Parathyroid adenoma (tissue), 2 donors: ENCODE results near the gene PPP4R4.

Experiments used
- H2AFZ ChIP-seq: fragments of 300-600 bp; sonication (generic); one replicate; pipeline ENCODE4 v1.7.0; 2017; ENCODE audit warnings: antibody characterized with exemption, mild to moderate bottlenecking
- H3K27ac ChIP-seq: fragments of 300-600 bp; sonication (generic); one replicate; pipeline ENCODE4 v1.7.0; 2017
- H3K27me3 ChIP-seq: fragments of 300-600 bp; sonication (generic); one replicate; pipeline ENCODE4 v1.7.0; 2017; ENCODE audit warnings: low read length; ENCODE audit not compliant: control insufficient read depth, insufficient read depth
- H3K36me3 ChIP-seq: fragments of 300-600 bp; sonication (generic); one replicate; pipeline ENCODE4 v1.7.0; 2017; ENCODE audit warnings: low read length; ENCODE audit not compliant: control insufficient read depth, insufficient read depth
- H3K4me1 ChIP-seq: fragments of 300-600 bp; sonication (generic); one replicate; pipeline ENCODE4 v1.7.0; 2017; ENCODE audit warnings: control low read depth
- H3K4me2 ChIP-seq: fragments of 300-600 bp; sonication (generic); one replicate; pipeline ENCODE4 v1.7.0; 2017; ENCODE audit warnings: low read length
- H3K4me3 ChIP-seq: fragments of 300-600 bp; sonication (generic); one replicate; pipeline ENCODE4 v1.7.0; 2017; ENCODE audit warnings: low read depth, low read length
- H3K79me2 ChIP-seq: fragments of 300-600 bp; sonication (generic); one replicate; pipeline ENCODE4 v1.7.0; 2017; ENCODE audit warnings: control low read depth
- H3K9ac ChIP-seq: fragments of 300-600 bp; sonication (generic); one replicate; pipeline ENCODE4 v1.7.0; 2017; ENCODE audit warnings: mild to moderate bottlenecking
- H3K9me3 ChIP-seq: fragments of 300-600 bp; sonication (generic); one replicate; pipeline ENCODE4 v1.7.0; 2017; ENCODE audit warnings: low read length; ENCODE audit not compliant: control insufficient read depth
- CTCF ChIP-seq: fragments of 300-600 bp; sonication (generic); IDR thresholded peaks from one replicate; pipeline ENCODE4 v1.7.0; 2017; ENCODE audit warnings: antibody characterized with exemption, mild to moderate bottlenecking
- donor health status: primary hyperparathyroidism.

PPP4R4 gene

DNA sequence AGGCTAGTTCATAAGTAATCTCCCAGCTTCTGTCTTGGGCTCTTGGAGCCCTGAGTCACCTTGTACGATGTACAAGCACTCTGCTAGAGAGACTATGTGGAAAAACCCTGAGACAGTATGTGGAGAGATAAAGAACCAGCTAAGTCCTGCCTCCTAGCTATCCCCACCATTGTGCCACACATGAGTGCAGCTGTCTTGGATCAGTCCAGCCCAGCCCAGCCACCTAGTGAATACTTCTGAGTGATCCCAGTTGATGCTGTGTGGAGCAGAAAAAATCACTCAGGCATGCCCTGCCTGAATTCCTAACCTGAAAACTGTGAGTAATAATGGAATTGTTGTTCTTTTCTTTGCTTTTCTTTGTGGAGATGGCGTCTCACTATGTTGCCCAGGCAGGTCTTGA lies 154.1 kb downstream of the PPP4R4 start:
- H3K9ac ChIP-seq = no peak overlapping the region
- H3K27me3 ChIP-seq = no peaks in the 10 kb centered on the region
- no peaks in the 10 kb centered on the region for H3K79me2 ChIP-seq
- no peaks in the 10 kb centered on the region for H3K9me3 ChIP-seq
- H3K4me2 ChIP-seq = no peak overlapping the region
- no peak overlapping the region for H2AFZ ChIP-seq
- TF ChIP-seq CTCF = no peak
- H3K36me3 ChIP-seq = no peaks in the 10 kb centered on the region
- no peak overlapping the region for H3K4me3 ChIP-seq
- no peaks in the 10 kb centered on the region for H3K4me1 ChIP-seq
- H3K27ac ChIP-seq = no peak overlapping the region
